ENCODE measurements around the gene ABCA6.
"Not testable (repeated sequence)": the region's sequence is repeated elsewhere in the genome, so short reads cannot be mapped to it uniquely, and the experiment has no call there.

Gene ABCA6

DNA sequence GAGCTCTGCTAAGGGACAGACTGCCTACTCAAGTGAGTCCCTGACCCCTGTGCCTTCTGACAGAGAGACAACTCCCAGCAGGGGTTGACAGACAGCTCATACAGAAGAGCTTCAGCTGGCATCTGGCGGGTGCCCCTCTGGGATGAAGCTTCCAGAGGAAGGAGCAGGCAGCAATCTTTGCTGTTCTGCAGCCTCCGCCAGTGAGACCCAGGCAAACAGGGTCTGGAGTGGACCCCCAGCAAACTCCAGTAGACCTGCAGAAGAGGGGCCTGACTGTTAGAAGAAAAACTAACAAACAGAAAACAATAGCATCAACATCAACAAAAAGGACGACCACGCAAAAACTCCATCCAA, 70.5 kb downstream of the ABCA6 start:
- not testable (repeated sequence) for DNase-seq (ENCODE audit: low read depth)

DNA sequence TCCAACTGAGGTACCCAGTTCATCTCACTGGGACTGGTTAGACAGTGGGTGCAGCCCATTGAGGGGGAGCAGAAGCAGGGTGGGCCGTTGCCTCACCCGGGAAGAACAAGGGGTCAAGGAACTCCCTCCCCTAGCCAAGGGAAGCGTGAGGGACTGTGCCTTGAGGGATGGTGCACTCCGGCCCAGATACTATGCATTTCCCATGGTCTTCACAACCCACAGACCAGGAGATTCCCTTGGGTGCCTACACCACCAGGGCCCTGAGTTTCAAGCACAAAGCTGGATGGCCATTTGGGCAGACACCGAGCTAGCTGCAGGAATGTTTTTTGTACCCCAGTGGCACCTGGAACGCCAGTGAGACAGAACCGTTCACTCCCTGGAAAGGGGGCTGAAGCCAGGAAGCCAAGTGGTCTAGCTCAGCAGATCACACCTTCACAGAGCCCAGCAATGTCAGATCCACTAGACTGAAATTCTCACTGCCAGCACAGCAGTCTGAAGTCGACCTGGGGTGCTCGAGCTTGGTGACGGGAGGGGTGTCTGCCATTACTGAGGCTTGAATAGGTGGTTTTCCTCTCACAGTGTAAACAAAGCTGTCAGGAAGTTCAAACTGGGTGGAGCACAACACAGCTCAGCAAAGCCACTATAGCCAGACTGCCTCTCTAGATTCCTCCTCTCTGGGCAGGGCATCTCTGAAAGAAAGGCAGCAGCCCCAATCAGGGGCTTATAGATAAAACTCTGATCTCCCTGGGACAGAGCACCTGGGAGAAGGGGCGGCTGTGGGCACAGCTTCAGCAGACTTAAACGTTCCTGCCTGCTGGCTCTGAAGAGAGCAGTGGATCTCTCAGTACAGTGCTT, 71.1 kb downstream of the ABCA6 start:
- not testable (repeated sequence) for DNase-seq (ENCODE audit: low read depth)

DNA sequence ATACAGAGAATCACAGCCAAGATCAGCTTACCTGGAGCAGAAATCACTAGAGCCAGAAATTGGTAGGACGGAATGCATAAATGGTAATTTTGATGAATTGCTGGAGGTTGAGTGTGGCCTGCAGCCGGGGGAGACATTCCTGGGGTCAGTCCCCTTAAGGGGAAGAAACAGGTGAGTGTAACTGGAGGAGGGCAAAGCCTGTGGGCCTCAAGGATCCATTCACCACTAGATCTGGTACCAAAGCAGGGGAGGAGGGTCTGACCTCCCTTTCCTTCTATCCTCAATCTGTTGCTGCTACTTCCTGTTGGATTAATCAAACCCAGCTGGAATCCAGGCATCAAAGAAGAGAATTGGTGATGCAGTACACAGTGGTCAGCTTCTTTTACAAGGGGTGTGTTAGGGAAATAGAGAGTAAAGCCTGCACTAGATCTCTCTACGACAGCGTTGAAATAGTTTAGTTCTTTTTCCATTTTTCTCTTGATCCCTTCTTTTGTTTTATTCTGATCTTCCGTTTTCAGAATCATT, 72.4 kb downstream of the ABCA6 start:
- no peak for DNase-seq (ENCODE audit: low read depth)

DNA sequence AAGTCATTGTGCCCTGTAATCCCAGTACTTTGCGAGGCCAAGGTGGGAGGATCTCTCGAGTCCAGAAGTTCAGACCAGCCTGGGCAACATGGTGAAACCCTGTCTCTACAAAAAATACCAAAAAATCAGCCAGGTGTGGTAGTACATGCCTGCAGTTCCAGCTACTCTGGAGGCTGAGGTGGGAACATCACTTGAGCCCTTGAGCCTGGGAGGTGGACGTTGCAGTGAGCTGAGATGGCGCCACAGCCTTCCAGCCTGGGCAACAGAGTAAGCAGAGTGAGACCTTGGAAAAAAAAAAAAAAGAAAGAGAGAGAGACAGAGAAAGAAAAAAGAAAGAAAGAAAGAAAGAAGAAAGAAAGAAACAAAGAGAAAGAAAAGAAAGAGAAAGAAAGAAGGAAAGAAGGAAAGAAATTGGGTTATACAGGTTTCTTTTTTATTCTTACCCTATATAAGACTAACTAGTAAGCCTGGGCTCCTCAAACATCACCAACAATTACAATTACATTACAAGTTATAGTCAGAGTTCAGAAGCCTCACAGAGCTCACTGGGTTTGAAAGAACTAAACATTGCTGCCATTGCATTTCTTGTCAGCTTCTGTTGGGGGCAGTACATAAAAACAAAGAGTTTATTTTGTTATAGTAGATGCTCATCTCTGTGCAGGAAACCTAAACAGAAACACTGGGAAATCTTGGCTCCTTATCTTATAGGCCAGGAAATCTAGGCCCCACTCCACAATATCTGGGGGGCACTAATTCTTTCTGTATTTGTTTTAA, 74.2 kb downstream of the ABCA6 start:
- no peak for DNase-seq (ENCODE audit: low read depth)

DNA sequence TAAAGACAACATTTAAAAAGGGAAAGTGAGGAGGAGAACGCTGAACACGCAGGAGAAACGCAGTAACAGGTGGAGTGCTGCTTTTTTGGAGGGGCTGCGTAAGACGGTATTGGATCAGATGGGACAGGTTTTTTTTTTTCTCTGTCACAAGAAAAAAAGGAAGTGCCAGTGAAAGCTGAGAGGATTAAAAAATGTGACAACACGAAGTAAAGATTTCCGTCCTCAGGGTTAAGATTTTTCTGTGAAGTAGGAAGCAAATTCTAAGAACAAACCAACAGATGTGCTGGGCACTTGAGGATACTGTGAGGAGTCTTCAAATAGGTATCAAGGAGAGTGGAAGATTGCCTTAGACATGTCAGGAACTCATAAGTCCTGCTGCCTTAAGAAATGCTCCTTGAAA, 75.2 kb downstream of the ABCA6 start:
- no peak for DNase-seq (ENCODE audit: low read depth)

DNA sequence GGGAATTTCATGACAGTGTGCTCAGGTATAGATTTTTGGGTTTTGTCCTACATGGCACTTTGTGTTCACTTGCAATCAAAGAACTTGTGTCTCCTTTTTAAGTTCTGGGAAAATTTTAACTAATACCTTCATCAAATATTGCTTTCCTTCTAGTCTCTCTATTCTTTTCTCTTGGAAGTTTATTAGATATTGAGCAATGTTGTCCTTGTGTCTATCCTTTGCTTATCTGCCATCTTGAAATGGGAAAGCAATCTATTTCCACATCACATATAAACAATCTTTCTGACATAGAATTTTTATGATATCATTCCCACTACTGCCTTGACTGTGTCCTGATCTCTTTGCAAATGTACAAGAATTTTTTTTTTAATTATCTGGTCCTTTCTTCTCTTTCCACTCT, 76.6 kb downstream of the ABCA6 start:
- no peak for DNase-seq (ENCODE audit: low read depth)

DNA sequence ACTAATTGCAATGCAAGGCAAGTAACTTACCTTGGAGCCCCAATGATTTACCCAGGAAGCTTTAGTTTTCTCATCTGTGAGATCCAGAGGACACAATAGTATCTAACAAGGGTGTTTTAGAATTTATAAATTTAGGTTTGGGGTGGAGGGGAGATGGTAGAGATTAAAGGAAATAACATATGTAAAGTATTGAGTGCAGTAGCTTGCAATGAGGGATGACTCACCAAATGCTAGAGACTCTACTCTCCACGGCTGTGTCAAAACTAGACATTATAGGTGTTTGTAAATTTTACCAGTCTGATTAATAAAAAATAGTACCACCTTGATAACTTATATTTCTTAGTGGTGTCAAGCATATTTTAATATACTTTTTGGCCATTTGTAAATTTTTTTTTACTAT, 77.2 kb downstream of the ABCA6 start:
- DNase-seq (ENCODE audit: low read depth), result no peak

DNA sequence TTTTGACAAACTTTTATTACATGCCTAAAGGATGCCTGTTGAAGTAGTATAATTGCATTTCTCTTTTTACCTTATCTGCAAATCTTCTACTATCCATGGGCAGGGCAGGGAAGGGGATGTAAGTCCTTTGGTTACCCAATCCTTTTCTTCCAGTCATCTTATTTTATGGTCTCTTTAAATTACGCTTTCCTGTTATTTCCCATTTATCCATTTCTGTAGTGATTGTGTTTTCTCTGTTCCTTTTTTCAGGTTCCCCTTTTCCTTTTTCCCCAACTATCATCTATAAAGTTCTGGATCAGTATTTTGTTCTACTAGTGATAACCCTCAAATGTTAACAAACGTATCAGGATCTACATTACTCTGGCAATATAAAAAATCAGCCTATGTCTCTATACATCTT, 77.7 kb downstream of the ABCA6 start:
- no peak for DNase-seq (ENCODE audit: low read depth)

DNA sequence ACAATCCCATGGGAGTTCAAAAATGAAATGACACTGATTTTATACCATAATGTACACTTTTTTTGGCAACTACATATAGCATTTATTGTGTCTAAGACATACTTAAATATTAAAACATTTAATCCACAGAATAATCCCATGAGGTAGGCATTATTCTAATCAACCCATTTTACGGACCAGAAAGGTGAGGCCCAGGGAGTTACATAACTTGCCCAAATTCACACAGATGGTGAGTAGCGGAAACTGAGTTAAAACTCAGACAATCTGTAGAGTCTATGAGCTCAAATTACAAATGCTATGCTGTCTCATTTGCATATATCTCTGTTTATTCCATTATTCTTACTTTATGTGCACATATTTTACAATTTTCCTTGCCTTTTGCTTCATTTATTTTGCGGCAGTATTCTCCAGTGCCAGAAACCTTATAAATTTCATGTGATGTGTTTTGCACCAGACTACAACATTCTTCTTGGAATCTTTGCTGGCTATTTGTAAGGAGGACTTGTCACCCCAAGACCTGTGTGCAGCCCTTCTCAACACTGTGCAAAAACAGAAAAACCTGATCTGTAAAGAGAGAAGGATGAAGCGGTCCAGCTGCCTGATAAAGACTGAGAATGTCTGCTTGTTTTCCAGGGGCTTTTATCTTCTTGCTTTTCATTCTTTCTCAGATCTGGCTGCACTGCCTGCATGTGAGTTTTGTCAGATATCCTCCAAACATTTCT, 78.7 kb downstream of the ABCA6 start:
- no peak for DNase-seq (ENCODE audit: low read depth)

DNA sequence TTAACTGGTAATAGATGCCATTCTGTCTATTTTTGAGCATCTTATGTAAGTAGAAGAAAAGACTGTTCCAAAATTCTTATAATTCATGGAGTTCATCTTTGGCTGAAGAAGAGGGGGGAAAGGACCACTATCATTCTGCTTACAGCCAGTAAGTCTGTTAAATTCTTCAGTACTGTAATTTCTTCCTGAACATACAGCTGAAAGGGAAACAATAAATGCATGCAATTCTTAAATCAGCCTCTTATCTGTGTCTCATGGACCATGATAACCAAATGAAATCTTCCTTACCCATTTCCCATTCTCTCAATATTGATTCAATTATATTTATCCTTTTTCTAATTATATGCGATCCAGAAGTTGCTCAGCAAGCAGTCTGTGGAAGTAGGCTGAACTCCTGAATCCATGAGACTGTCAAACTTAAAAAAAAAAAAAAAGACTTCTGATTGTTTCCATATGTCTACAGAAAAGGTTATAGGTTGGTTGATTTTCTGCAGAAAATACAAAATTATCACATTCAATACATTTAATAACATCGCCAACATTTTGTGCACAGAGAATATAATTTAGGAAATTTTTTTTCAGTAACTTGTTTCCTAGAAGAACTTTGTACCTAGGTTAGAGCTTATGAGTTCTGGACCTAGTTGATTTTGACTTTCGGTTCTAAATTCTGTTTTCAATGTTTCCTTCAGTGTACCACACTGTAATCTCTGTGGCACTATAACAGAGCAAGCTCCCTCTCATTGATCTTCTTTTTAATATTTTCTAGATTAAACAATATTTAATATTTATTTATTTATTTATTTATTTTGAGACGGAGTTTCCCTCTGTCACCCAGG, 79.8 kb downstream of the ABCA6 start:
- no peak for DNase-seq (ENCODE audit: low read depth)

DNA sequence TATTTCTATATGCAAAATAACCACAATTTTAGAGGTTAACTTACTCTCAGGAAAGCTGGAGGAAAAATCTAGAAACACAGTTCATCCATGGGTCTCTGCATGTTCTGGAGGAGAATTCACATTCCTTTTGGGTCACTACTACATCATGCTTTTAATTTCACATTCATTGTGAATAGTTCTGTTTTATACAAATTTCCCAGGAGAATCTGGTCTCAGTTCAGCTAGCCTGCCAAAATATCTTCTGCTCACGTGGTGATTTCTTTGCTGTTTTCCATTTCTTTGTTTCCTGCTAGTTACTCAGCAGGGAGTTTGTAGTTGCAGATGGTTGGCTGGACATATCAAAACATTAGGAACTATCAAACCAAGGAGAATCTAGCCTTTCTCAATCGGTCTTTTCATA, 80.9 kb downstream of the ABCA6 start, which contains the start of gene ABCA9:
Gene ABCA9, minus strand, starts transcription at position 106 of the 400 bp plus-strand sequence. CDS start 9,801 bp downstream, outside the sequence.
- no peak for DNase-seq (ENCODE audit: low read depth)

DNA sequence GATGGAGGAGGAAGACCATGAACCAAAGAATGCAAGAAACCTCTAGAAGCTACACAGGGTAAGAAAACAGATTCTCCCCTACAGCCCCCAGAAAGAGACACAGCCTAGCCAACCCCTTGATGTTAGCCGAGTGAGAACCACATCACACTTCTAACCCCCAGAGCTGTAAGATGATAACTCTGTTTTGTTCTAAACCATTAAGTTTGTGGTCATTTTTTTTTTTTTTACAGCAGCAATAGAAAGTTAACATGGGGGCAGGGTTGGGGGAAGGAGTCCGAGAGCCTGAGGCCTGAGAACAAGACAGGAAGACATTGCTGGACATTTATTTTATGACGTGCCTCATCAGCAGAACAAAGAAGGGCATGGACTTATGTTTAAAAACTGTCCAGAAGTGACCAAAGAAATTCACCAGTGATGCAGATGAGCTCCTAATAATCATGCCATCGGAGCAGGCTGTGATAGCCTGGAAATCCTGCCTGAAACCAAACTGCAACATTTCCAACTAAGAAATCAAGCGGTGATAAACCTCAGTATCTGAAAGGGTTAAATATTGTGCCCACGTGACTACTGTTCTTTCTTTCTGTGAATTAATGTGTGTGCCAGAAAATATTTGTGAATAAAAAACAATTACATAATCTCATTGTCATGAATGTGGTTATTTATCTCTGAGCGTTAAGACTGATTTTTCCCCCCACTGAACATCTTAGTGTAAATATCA, 82.1 kb downstream of the ABCA6 start:
- no peak for DNase-seq (ENCODE audit: low read depth)

DNA sequence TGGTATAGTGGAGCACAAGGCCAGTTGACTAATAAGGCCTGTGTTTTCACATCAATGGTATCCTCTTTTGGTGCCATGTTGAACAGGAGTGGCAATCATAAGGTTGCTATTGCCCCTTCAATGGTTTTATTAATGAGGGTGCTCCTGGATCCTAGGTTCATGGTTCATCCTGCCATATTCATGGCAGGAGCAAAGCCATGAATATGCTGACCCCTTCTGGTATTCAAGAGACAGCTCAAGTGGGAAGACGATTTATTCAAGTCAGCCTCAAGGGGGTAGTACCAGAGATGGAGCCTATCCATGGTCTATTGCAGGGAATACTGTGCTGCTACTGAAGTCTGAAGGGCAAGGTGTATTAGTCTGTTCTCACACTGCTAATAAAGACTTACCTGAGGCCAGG, 83.5 kb downstream of the ABCA6 start:
- no peak for DNase-seq (ENCODE audit: low read depth)

DNA sequence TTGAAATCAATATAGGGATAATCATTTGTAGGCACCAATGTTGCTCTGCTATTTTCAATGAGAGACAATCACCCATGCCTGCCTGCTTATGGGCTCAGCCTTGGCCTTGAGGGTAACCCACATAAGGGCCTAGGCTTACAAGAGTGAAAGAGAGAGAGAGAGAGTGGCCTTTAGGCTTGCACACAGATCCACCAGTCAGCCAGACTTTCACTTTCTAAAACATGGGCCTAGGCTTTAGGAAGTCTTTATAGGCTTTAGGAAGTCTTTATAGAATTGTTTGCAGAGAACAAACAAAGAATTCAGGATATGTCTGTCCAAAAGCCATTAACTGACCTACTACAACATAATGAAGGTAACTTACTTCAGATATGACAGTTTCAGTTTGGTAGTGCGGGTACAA, 84.4 kb downstream of the ABCA6 start:
- DNase-seq (ENCODE audit: low read depth), result no peak

DNA sequence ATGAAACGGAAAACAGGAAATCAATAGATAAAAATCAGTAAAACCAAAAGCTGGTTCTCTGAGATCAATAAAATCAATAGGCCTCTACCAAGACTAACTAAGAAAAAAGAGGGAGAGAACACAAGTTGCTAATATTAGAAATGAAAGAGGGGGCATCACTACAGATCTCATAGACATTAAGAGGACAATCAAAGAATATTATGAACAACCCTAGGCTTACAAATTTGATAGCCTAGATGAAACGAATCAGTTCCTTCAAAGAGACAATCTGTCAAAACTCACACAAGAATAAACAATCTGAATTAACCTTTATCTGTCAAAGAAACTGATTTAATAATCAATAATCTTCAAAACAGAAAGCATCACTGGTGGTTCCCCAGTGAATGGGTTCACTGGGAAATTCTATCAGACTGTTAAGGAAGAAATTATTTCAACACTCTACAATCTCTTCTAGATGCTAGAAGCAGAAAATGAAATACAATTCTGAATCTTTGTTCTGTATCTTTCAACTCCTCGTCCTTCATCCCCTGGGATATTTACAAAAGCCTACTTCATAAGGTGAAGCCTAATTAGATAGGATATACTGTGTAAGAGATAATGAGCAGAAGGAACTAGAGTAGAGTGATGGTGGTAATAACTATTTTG, 85.4 kb downstream of the ABCA6 start:
- no peak for DNase-seq (ENCODE audit: low read depth)

DNA sequence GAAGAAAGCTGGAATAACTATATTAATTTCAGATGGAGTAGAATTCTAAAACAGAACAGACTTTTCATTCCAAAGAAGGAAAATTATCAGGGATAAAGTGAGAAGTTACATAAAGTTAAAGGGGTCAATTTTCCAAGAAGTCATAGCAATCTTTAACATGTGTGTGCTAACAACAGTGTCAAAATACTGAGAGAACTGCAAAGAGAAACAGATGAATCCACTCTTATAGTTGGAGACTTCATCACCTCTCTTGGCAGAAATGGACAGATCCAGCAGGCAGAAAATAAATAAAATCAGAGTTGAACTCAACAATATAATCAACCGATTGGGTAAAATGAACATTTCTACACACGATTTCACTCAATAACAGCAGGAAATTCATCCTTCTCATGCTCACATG, 86.4 kb downstream of the ABCA6 start:
- DNase-seq (ENCODE audit: low read depth), result no peak

DNA sequence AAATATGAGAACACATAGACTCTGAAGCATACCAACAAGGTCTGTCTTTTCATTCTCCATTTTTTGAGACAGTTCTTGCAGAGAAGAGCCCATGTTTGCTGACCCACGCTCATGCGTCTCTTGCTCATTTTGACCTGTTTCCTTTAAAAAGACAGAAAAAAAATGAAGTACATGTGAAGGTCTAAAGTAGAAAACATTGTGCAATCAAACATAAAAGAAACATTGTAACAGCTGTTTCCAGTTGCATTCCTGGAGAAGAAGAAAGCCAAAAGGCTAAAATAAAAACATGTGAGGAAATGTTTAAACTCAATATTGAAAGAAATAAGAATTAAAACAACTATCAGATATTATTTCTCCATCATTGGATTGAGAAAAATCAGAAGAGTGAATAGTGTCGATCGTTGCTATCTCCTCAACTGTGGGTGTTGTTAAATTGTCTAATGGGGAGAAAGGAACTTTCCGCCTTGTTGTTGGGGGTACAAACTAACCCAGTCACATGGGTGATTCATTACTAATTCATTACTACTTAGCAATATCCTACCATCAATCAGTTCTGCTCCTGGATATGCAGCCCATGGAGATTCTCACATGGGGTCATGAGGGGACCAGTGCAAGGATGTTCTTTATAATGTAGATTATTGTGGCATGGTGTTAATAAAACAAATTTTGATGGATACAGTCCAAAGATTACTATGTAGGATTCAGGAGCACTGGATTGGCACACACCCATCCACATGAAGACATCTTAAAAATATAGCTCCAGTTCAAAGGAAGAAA, 90.5 kb downstream of the ABCA6 start:
- no peak for DNase-seq (ENCODE audit: low read depth)

DNA sequence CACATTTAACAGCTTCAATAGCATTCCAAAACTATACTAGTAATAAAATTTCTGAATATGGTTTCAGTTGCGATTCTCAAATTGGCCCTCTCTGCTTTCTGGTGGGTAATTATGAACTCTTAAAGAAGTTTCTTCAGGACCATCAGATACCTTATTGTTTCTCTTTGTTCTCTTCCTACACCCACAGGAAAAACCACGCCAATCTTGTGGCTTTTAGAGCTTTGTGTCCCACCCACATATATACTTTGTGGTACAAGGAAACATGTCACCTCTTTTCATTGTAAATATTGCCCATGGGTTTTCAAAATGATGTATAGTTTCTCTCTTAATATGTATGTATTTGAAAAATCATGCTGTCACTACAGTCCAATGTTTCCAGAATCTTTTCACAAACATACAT, 93.1 kb downstream of the ABCA6 start:
- no peak for DNase-seq (ENCODE audit: low read depth)
